ENCODE data around the gene PLAU. TPM values are rescaled to one million over a fixed set of nuclear protein-coding genes. Genes with fewer than 3 reads are reported as not detected.
"Not testable (repeated sequence)": the region's sequence is repeated elsewhere in the genome, so short reads cannot be mapped to it uniquely, and the experiment has no call there.

The PLAU gene
- total and polyA plus RNA-seq, 9 donors, result 21.4 to 37.7 (median 28.5) TPM

- Histone ChIP-seq H3K4me1 (ENCODE audit: control insufficient read depth, insufficient read depth, low read length) (peaks cover 34% of the 10 kb centered on the region), H3K4me3 (ENCODE audit: low read length) (no peak overlapping the region), H3K36me3 (ENCODE audit: control insufficient read depth, insufficient read depth, low read length) (no peaks in the 10 kb centered on the region), H3K27me3 (ENCODE audit: control insufficient read depth, insufficient read depth, low read length) (no peaks in the 10 kb centered on the region), H3K27ac (ENCODE audit: low read length) (peak overlapping the region; percentile 95), H3K9me3 (replicated peaks; ENCODE audit: control insufficient read depth, low read depth, low read length) (no peaks in the 10 kb centered on the region)
- 9% methylated on average over 7 of the region's 12 CpGs for WGBS (ENCODE audit: insufficient coverage)
- DNase-seq, result peak; percentile 96
Measured at GRCh38 chr10:73887294-73888039, 23.5 kb upstream of the PLAU start.

GRCh38 chr10:73888514-73888913, 22.4 kb upstream of the PLAU start:
- H3K4me1 ChIP-seq (ENCODE audit: control insufficient read depth, insufficient read depth, low read length), result peaks cover 34% of the 10 kb centered on the region
- WGBS (ENCODE audit: insufficient coverage), result 62% methylated on average over 4 of the region's 5 CpGs
- peak; percentile 58 for DNase-seq
- peak overlapping the region; percentile 95 for H3K27ac ChIP-seq (ENCODE audit: low read length)
- no peaks in the 10 kb centered on the region for H3K36me3 ChIP-seq (ENCODE audit: control insufficient read depth, insufficient read depth, low read length)
- H3K27me3 ChIP-seq (ENCODE audit: control insufficient read depth, insufficient read depth, low read length), result no peaks in the 10 kb centered on the region
- no peaks in the 10 kb centered on the region for H3K9me3 ChIP-seq (replicated peaks; ENCODE audit: control insufficient read depth, low read depth, low read length)
- no peak overlapping the region for H3K4me3 ChIP-seq (ENCODE audit: low read length)

- Histone ChIP-seq H3K9me3 (replicated peaks; ENCODE audit: control insufficient read depth, low read depth, low read length) (no peaks in the 10 kb centered on the region), H3K4me3 (ENCODE audit: low read length) (no peak overlapping the region), H3K36me3 (ENCODE audit: control insufficient read depth, insufficient read depth, low read length) (no peaks in the 10 kb centered on the region), H3K4me1 (ENCODE audit: control insufficient read depth, insufficient read depth, low read length) (peaks cover 34% of the 10 kb centered on the region), H3K27me3 (ENCODE audit: control insufficient read depth, insufficient read depth, low read length) (no peaks in the 10 kb centered on the region), H3K27ac (ENCODE audit: low read length) (peak overlapping the region; percentile 95)
- 67% methylated on average over 7 of the region's 7 CpGs for WGBS (ENCODE audit: insufficient coverage)
- DNase-seq, result peak; percentile 67
Measured at GRCh38 chr10:73889014-73889413, 21.9 kb upstream of the PLAU start.

GRCh38 chr10:73889416-73889815, 21.5 kb upstream of the PLAU start:
- DNase-seq; H3K27me3 ChIP-seq (ENCODE audit: control insufficient read depth, insufficient read depth, low read length); H3K9me3 ChIP-seq (replicated peaks; ENCODE audit: control insufficient read depth, low read depth, low read length); H3K4me3 ChIP-seq (ENCODE audit: low read length); H3K36me3 ChIP-seq (ENCODE audit: control insufficient read depth, insufficient read depth, low read length): not testable (repeated sequence)
- H3K27ac ChIP-seq (ENCODE audit: low read length), result peak overlapping the region; percentile 95
- WGBS (ENCODE audit: insufficient coverage), result 100% methylated on average over 1 of the region's 3 CpGs
- H3K4me1 ChIP-seq (ENCODE audit: control insufficient read depth, insufficient read depth, low read length), result peaks cover 34% of the 10 kb centered on the region

- Histone ChIP-seq H3K4me3 (ENCODE audit: low read length) (no peak overlapping the region), H3K36me3 (ENCODE audit: control insufficient read depth, insufficient read depth, low read length) (no peaks in the 10 kb centered on the region), H3K27ac (ENCODE audit: low read length) (no peak overlapping the region), H3K4me1 (ENCODE audit: control insufficient read depth, insufficient read depth, low read length) (peaks cover 34% of the 10 kb centered on the region), H3K9me3 (replicated peaks; ENCODE audit: control insufficient read depth, low read depth, low read length) (no peaks in the 10 kb centered on the region), H3K27me3 (ENCODE audit: control insufficient read depth, insufficient read depth, low read length) (no peaks in the 10 kb centered on the region)
- 33% methylated on average over 1 of the region's 5 CpGs for WGBS (ENCODE audit: insufficient coverage)
- DNase-seq, result no peak
Measured at GRCh38 chr10:73890261-73890660, 20.7 kb upstream of the PLAU start.

DNA sequence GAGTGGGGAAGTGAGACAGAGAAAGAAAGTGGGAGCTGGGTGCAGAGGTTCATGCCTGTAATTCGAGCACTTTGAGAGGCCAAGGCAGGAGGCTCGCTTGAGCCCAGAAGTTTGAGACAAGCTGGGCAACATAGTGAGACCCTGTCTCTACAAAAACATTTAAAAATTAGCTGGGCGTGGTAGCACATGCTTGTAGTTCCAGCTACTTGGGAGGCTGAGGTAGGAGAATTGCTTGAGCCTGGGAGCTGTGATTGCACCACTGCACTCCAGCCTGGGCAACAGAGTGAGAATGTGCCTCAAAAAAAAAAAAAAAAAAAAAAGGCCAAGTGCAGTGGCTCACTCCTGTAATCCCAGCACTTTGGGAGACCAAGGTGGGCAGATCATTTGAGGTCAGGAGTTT, 20.1 kb upstream of the PLAU start:
- peaks cover 34% of the 10 kb centered on the region for H3K4me1 ChIP-seq (ENCODE audit: control insufficient read depth, insufficient read depth, low read length)
- 33% methylated on average over 1 of the region's 3 CpGs for WGBS (ENCODE audit: insufficient coverage)

DNA sequence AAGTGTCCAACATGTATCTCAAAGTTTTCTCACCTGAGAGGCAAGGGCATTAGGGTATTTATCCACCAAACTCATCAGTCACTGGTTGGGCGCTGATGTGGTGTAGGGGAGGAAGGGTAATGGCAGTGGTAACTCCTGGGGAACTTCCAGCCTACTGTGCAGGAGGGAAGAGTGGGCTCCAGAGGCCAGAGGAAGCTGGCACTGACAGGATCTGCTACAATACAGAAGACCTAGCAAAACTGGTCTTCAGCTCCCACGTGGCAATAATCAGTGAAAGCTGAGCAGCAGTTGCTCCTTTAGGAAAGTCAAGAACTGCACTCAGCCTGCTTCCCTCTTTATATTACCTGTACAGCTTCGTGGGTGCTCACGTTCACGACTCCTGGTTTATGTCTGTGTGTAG, 19.4 kb upstream of the PLAU start:
- no peaks in the 10 kb centered on the region for H3K9me3 ChIP-seq (replicated peaks; ENCODE audit: control insufficient read depth, low read depth, low read length)
- H3K4me1 ChIP-seq (ENCODE audit: control insufficient read depth, insufficient read depth, low read length), result peaks cover 29% of the 10 kb centered on the region
- no peak for DNase-seq
- no peak overlapping the region for H3K4me3 ChIP-seq (ENCODE audit: low read length)
- H3K36me3 ChIP-seq (ENCODE audit: control insufficient read depth, insufficient read depth, low read length), result no peaks in the 10 kb centered on the region
- 0% methylated on average over 1 of the region's 5 CpGs for WGBS (ENCODE audit: insufficient coverage)
- H3K27me3 ChIP-seq (ENCODE audit: control insufficient read depth, insufficient read depth, low read length), result no peaks in the 10 kb centered on the region
- no peak overlapping the region for H3K27ac ChIP-seq (ENCODE audit: low read length)

More for the DNA sequence above, 20.1 kb upstream of the PLAU start:
- H3K4me3 ChIP-seq (ENCODE audit: low read length); H3K27ac ChIP-seq (ENCODE audit: low read length); H3K27me3 ChIP-seq (ENCODE audit: control insufficient read depth, insufficient read depth, low read length); DNase-seq; H3K9me3 ChIP-seq (replicated peaks; ENCODE audit: control insufficient read depth, low read depth, low read length); H3K36me3 ChIP-seq (ENCODE audit: control insufficient read depth, insufficient read depth, low read length): not testable (repeated sequence)

DNA sequence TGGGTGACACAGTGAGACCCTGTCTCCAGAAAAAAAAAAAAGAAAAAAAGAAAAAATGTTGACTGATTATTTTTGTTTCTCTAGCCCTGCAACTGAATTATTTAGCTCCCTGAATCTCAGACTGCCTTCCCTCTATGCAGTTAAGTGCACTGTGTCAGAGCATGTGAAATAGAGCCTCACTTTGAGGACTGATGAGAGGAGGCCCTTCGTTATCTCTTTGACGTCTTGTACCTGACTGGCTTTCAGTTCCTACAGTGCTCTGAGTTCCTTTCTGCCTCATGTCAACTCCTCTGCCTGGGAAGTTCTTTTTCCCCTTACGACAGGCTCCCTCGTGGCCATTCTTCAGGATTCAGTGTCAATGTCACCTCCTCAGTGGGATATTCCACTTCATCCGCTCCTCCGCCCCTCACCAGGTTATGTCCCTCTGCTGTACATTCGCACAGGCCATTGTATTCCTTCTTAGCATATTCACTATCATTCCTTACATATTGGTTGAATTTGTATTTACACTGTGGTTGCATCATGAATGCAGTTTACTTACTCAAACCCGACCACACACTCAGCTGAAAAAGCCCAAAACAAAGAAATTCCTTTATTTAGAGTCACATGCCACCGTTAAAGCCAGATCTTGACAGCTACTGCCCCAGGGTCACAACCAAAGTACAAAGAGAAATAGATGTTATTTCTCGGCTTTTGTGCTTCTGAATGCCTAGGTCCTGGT, 18.5 kb upstream of the PLAU start:
- no peaks in the 10 kb centered on the region for H3K9me3 ChIP-seq (replicated peaks; ENCODE audit: control insufficient read depth, low read depth, low read length)
- H3K4me1 ChIP-seq (ENCODE audit: control insufficient read depth, insufficient read depth, low read length), result peaks cover 20% of the 10 kb centered on the region
- no peaks in the 10 kb centered on the region for H3K27me3 ChIP-seq (ENCODE audit: control insufficient read depth, insufficient read depth, low read length)
- H3K4me3 ChIP-seq (ENCODE audit: low read length), result no peak overlapping the region
- WGBS (ENCODE audit: insufficient coverage), result 81% methylated on average over 6 of the region's 10 CpGs
- no peaks in the 10 kb centered on the region for H3K36me3 ChIP-seq (ENCODE audit: control insufficient read depth, insufficient read depth, low read length)
- H3K27ac ChIP-seq (ENCODE audit: low read length), result no peak overlapping the region
- no peak for DNase-seq

DNA sequence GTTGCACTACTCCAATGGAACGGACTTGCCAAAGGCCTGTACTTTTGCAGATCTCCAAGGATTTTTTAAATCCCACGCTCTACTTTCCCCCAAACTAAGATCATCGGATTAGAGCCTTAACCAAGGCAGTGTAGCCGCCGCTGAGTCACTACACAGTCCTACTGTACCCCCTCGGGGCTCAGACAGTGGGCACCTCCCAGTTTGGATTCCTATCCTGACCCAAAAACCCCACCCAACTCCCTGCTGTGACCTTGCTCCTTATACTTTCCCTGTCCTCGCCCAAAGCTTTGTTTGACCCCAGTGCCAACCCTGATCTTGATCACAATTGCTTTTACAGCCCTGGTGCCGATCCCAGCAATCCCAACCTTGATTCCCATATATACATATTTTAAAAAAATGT, 17.5 kb upstream of the PLAU start:
- 89% methylated on average over 5 of the region's 8 CpGs for WGBS (ENCODE audit: insufficient coverage)
- Histone ChIP-seq H3K27ac (ENCODE audit: low read length) (no peak overlapping the region), H3K9me3 (replicated peaks; ENCODE audit: control insufficient read depth, low read depth, low read length) (no peaks in the 10 kb centered on the region), H3K4me3 (ENCODE audit: low read length) (no peak overlapping the region), H3K4me1 (ENCODE audit: control insufficient read depth, insufficient read depth, low read length) (peaks cover 11% of the 10 kb centered on the region), H3K36me3 (ENCODE audit: control insufficient read depth, insufficient read depth, low read length) (no peaks in the 10 kb centered on the region), H3K27me3 (ENCODE audit: control insufficient read depth, insufficient read depth, low read length) (no peaks in the 10 kb centered on the region)
- DNase-seq, result no peak

- DNase-seq, result no peak
Measured at GRCh38 chr10:73894245-73894971, 16.5 kb upstream of the PLAU start.

More at GRCh38 chr10:73894245-73894971, 16.5 kb upstream of the PLAU start:
- Histone ChIP-seq H3K9me3 (replicated peaks; ENCODE audit: control insufficient read depth, low read depth, low read length) (no peaks in the 10 kb centered on the region), H3K27ac (ENCODE audit: low read length) (no peak overlapping the region), H3K36me3 (ENCODE audit: control insufficient read depth, insufficient read depth, low read length) (no peaks in the 10 kb centered on the region), H3K4me1 (ENCODE audit: control insufficient read depth, insufficient read depth, low read length) (peaks cover 13% of the 10 kb centered on the region), H3K27me3 (ENCODE audit: control insufficient read depth, insufficient read depth, low read length) (no peaks in the 10 kb centered on the region), H3K4me3 (ENCODE audit: low read length) (no peak overlapping the region)
- WGBS (ENCODE audit: insufficient coverage), result 90% methylated on average over 3 of the region's 6 CpGs

Measured in muscle of leg (tissue), 11 donors.